Activated T-cell treated with anti-CD3 and anti-CD28 coated beads, Interleukin-2, amount 50 U/mL, for 1 hour (primary cell): ENCODE results near the gene CCR5AS.
"Not testable (repeated sequence)": the region's sequence is repeated elsewhere in the genome, so short reads cannot be mapped to it uniquely, and the experiment has no call there.

Source experiments
- DNase-seq: peaks from one replicate; pipeline ENCODE4 v3.0.0-alpha.2; 2020

Gene CCR5AS

DNA sequence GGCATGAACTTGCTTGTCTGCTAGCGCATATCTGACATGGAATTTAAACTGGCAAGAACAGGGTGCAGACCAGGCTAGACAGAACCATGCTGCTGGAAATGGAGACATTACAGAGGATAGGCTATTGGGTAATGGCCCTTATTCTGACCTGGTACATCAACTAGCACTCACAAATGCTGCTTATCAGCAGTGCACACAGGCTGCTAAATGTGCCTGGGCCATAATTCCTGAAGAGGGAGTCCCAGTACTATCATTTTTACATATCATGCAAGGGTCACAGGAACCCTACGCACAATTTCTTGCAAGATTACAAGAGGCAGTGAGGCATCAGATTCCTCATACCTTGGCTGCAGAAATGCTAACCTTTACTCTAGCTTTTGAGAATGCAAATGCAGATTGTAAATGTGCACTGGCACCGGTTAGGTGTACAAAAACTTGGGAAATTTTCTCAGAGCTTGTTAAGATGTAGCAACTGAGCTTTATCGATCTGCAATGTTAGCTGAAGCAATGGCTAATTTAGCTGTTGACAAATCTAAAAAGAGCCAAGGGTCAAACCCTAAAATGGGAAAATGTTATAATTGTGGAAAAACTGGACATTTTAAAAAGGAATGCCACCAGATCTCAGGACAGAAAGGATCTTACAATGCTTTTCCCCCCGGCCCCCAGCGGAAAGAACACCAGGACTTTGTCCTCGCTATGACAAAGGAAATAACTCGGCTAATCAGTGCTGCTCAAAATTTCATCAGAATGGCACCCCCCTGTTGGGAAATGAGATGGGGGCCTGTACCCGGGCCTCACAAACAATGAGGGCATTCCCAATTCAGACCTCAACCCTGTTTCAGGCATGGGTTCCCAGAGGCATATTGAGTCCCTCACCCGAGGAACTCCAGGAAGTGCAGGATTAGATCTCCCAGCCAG, 21.3 kb upstream of the CCR5AS start:
- DNase-seq = no peak

DNA sequence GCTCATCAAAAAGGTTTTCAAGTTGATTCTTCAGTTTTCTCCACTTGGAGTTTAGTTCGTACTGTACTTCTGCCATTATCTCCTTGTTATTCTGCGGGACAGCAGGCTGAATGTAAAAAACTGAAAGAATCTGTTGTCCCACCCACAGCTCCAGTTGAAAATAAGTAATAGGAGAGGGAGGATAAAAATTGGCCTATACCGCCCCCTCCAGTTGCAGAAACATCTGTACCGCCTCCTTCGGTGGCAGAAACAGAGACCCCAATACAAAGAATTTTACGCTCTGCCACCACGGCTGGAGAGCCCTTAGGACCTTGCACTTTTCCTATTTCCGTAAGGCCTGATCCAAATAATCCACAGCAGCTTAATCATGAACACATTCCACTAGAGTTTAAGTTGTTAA, 20.5 kb upstream of the CCR5AS start:
- not testable (repeated sequence) for DNase-seq

GRCh38 chr3:46426476-46426875, 19.6 kb upstream of the CCR5AS start:
- not testable (repeated sequence) for DNase-seq

DNA sequence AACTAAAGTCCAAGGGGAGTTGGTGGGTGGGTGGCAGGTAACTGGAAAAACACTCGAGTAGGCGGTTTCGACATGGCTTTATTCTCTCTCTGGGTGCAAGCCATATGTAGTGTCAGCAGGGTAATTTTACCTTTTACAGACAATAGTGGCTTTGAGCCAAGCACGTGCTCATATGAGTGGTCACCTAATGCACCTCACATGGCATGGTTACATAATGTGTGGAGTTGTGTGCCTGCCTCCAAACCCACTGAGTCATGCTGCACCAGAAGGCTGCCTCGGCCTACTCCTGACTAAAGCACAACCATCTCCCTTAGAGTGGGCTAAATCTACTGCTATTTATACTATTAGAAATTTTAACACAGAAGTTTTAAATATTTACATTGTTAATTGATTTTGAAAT, 16.7 kb upstream of the CCR5AS start:
- DNase-seq = no peak

DNA sequence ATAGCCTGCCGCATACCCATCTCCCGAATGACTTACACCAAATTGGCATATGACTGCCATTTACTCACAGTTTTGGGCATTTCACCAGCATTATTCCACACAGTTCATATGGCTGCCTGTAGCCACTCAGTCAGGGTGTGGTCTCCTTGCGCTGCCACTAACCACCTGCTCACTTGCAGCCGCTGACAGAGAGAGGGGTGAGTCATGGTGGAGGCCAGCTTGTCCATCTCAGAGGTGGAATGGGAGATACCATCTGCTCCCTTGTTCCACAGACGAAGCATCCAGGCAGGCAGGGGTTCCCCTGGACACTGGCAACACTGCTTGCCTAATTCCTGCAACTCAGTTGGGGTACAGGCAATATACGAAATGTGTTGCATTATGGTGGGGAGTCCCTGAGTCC, 15.8 kb upstream of the CCR5AS start:
- DNase-seq = no peak

GRCh38 chr3:46420931-46421330, 14.1 kb upstream of the CCR5AS start:
- DNase-seq = no peak

- DNase-seq = no peak
Measured at GRCh38 chr3:46419816-46420215, 12.9 kb upstream of the CCR5AS start.

GRCh38 chr3:46417841-46418611, 11.2 kb upstream of the CCR5AS start:
- no peak for DNase-seq

DNA sequence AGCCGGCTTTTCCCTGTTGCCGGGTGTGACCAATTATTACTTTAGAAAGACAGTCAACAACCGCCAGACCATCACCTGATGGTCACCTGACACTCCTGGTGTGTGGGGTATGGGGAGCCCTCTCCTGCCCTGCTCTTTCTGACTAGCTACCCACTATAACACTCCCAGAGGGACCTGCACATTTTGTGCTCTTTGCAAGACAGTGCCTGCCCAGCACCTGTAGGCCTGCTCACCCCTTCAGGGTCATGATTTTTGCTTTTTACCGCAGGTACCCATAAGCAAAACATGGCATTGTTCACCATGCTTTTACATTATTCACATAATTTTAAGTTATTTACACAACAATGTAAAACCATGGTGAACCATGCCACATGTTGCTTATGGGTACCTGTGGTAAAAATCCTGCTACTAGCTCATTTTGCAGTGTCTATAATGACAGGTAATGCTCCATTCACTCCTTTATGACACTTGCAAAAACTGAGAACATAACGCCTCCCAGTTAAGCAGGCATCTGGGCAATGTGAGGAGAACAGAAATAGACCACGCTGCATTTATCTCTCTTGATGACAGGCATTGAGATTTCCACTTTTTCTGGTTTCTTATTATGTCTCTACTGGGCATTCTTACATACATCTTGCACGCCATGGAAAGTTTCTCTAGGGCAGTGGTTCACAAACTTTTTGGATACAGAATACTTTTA, 10.1 kb upstream of the CCR5AS start:
- DNase-seq = no peak

GRCh38 chr3:46416125-46416810, 9.4 kb upstream of the CCR5AS start:
- no peak for DNase-seq

- no peak for DNase-seq
Measured at GRCh38 chr3:46414739-46415138, 7.9 kb upstream of the CCR5AS start.

GRCh38 chr3:46413951-46414350, 7.1 kb upstream of the CCR5AS start:
- no peak for DNase-seq

GRCh38 chr3:46412786-46413298, 6.0 kb upstream of the CCR5AS start:
- DNase-seq = no peak

GRCh38 chr3:46411271-46411670, 4.4 kb upstream of the CCR5AS start:
- no peak for DNase-seq

GRCh38 chr3:46410669-46411068, 3.8 kb upstream of the CCR5AS start:
- no peak for DNase-seq

DNA sequence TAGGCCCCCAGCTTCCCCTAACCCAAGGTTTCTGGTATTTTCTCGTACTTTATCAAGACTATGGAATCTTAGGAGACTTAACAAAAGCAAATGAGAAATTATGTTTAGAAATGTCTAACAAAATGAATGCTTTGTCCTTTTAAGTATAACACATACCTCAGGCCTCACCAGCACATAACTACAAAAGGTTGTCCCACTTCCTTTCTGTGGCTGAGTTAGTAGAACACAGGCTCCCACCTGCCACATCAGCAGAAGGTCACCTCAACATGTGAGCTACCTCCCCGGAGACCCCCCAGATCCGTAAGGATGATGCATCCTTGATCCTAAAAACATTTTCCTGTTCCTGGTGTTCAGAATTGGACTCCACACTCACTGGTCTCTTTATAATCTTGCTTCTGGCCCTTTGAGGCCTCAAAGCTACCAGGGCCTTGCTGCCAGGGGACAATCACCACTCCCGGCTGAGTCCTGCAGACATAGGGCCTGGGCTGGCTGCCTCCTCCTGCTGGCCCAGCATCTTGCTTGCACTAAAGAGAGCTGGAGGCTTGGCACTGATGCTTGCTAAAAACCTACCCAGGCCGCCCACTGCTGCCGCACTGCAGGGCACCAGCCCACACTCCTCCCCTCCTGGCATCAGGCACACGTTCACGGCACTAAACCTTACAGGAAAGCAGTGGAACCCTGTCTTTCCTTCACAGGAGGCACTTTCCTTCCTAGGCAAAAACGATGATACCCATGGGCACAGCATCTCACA, 3.0 kb upstream of the CCR5AS start:
- DNase-seq = no peak

GRCh38 chr3:46408853-46409252, 2.0 kb upstream of the CCR5AS start:
- no peak for DNase-seq

- DNase-seq = no peak
Measured at GRCh38 chr3:46407970-46408369, 1.1 kb upstream of the CCR5AS start.

GRCh38 chr3:46406443-46406787, 451 bp downstream of the CCR5AS start:
- DNase-seq = no peak

- no peak for DNase-seq
Measured at GRCh38 chr3:46405301-46406019, 1.4 kb downstream of the CCR5AS start.

- not testable (repeated sequence) for DNase-seq
Measured at GRCh38 chr3:46402902-46403301, 4.0 kb downstream of the CCR5AS start.
